H9 (cell line): Measurements from ENCODE around the gene CATSPERE. TPM values are rescaled to one million over a fixed set of nuclear protein-coding genes. Genes with fewer than 3 reads are reported as not detected.

Experiments used
- DNase-seq: peaks from one replicate; pipeline ENCODE4 v3.0.0-alpha.2; 2017
- H2AFZ ChIP-seq: one replicate; pipeline ENCODE4 v1.6.1; 2013; ENCODE audit warnings: mild to moderate bottlenecking, low read length, control low read depth, moderate library complexity
- H2AK5ac ChIP-seq: 2 replicates; pipeline ENCODE4 v1.6.1; 2013; ENCODE audit warnings: low read length, control low read depth, mixed read lengths; ENCODE audit not compliant: insufficient read length
- H2BK120ac ChIP-seq: one replicate; pipeline ENCODE4 v1.6.1; 2013; ENCODE audit warnings: low read depth, mild to moderate bottlenecking, low read length, control low read depth, inconsistent platforms; ENCODE audit not compliant: poor library complexity, severe bottlenecking
- H2BK12ac ChIP-seq: 2 replicates; pipeline ENCODE4 v1.6.1; 2013; ENCODE audit warnings: low read length, control low read depth, mixed read lengths, low read depth; ENCODE audit not compliant: insufficient read length
- H2BK15ac ChIP-seq: 2 replicates; pipeline ENCODE4 v1.6.1; 2013; ENCODE audit warnings: low read depth, low read length, control low read depth
- H2BK20ac ChIP-seq: one replicate; pipeline ENCODE4 v1.6.1; 2013; ENCODE audit warnings: low read depth, mild to moderate bottlenecking, low read length, control low read depth, inconsistent platforms; ENCODE audit not compliant: poor library complexity, severe bottlenecking
- H2BK5ac ChIP-seq: 2 replicates; pipeline ENCODE4 v1.6.1; 2013; ENCODE audit warnings: low read length, control low read depth, mixed read lengths; ENCODE audit not compliant: insufficient read length
- H3K14ac ChIP-seq: 2 replicates; pipeline ENCODE4 v1.6.1; 2013; ENCODE audit warnings: low read length, control low read depth; ENCODE audit not compliant: insufficient read depth
- H3K18ac ChIP-seq: 2 replicates; pipeline ENCODE4 v1.6.1; 2013; ENCODE audit warnings: low read depth, mild to moderate bottlenecking, mixed read lengths, low read length, control low read depth; ENCODE audit not compliant: insufficient read length
- H3K23ac ChIP-seq: 2 replicates; pipeline ENCODE4 v1.6.1; 2013; ENCODE audit warnings: low read length, control low read depth, mixed read lengths, low read depth; ENCODE audit not compliant: insufficient read length
- H3K23me2 ChIP-seq: 2 replicates; pipeline ENCODE4 v1.6.1; 2013; ENCODE audit warnings: low read depth, mild to moderate bottlenecking, mixed read lengths, low read length, control low read depth; ENCODE audit not compliant: insufficient read length, poor library complexity, severe bottlenecking
- H3K27ac ChIP-seq: 2 replicates; pipeline ENCODE4 v1.5.1; 2013; ENCODE audit warnings: low read length, control low read depth, mixed read lengths, low read depth; ENCODE audit not compliant: insufficient read length
- H3K27me3 ChIP-seq: 2 replicates; pipeline ENCODE4 v1.6.1; 2013; ENCODE audit warnings: low read length, control low read depth, inconsistent platforms; ENCODE audit not compliant: insufficient read depth
- H3K4ac ChIP-seq: 2 replicates; pipeline ENCODE4 v1.6.1; 2013; ENCODE audit warnings: low read depth, mild to moderate bottlenecking, control low read depth, inconsistent platforms, low read length, moderate library complexity
- H3K4me1 ChIP-seq: 2 replicates; pipeline ENCODE4 v1.6.1; 2013; ENCODE audit warnings: low read length, control low read depth, inconsistent platforms; ENCODE audit not compliant: insufficient read depth
- H3K4me2 ChIP-seq: 2 replicates; pipeline ENCODE4 v1.6.1; 2013; ENCODE audit warnings: low read length, control low read depth, mixed read lengths; ENCODE audit not compliant: insufficient read length, insufficient read depth
- H3K56ac ChIP-seq: 2 replicates; pipeline ENCODE4 v1.6.1; 2013; ENCODE audit warnings: low read depth, mild to moderate bottlenecking, mixed read lengths, low read length, control low read depth; ENCODE audit not compliant: insufficient read length
- H3K79me1 ChIP-seq: 2 replicates; pipeline ENCODE4 v1.6.1; 2013; ENCODE audit warnings: low read depth, mild to moderate bottlenecking, moderate library complexity, low read length, control low read depth, inconsistent platforms; ENCODE audit not compliant: insufficient read depth, poor library complexity, severe bottlenecking
- H3K79me2 ChIP-seq: 2 replicates; pipeline ENCODE4 v1.6.1; 2013; ENCODE audit warnings: low read length, control low read depth, inconsistent platforms; ENCODE audit not compliant: insufficient read depth
- H3K9ac ChIP-seq: 2 replicates; pipeline ENCODE4 v1.6.1; 2013; ENCODE audit warnings: low read length, control low read depth, mixed read lengths; ENCODE audit not compliant: insufficient read length; ENCODE audit errors: extremely low read depth
- H3K9me3 ChIP-seq: one replicate; pipeline ENCODE4 v1.6.1; 2013; ENCODE audit warnings: low read depth, low read length, inconsistent platforms; ENCODE audit not compliant: control insufficient read depth
- H3T11ph ChIP-seq: one replicate; pipeline ENCODE4 v1.6.1; 2013; ENCODE audit warnings: mild to moderate bottlenecking, low read length, control low read depth, inconsistent platforms
- H4K20me1 ChIP-seq: one replicate; pipeline ENCODE4 v1.6.1; 2013; ENCODE audit not compliant: control insufficient read depth, insufficient read length, insufficient read depth
- H4K5ac ChIP-seq: 2 replicates; pipeline ENCODE4 v1.6.1; 2013; ENCODE audit warnings: low read depth, mild to moderate bottlenecking, mixed read lengths, low read length, control low read depth; ENCODE audit not compliant: insufficient read length
- H4K8ac ChIP-seq: replicated peaks from 2 replicates; pipeline ENCODE4 v1.6.1; 2013; ENCODE audit warnings: low read length, control low read depth, mixed read lengths, low read depth; ENCODE audit not compliant: insufficient read length
- H4K91ac ChIP-seq: 2 replicates; pipeline ENCODE4 v1.6.1; 2013; ENCODE audit warnings: low read depth, mild to moderate bottlenecking, moderate library complexity, mixed read lengths, low read length, control low read depth; ENCODE audit not compliant: insufficient read length
- H3K27ac Mint-ChIP-seq, 3 experiments: 2 replicates in 2 of 3; 3 replicates in 1 of 3; pipeline ENCODE4 v1.8.0; 2020 to 2021; ENCODE audit warnings: mixed read lengths in 3 of 3, mild to moderate bottlenecking in 1 of 3, moderate library complexity in 1 of 3
- H3K27me3 Mint-ChIP-seq: 2 replicates; pipeline ENCODE4 v1.8.0; 2021; ENCODE audit warnings: low read depth, mild to moderate bottlenecking, moderate library complexity, mixed read lengths
- H3K36me3 Mint-ChIP-seq, 3 experiments: 2 replicates in 2 of 3; 3 replicates in 1 of 3; pipeline ENCODE4 v1.8.0; 2020 to 2021; ENCODE audit warnings: low read depth in 3 of 3, mixed read lengths in 3 of 3; ENCODE audit not compliant: insufficient read depth in 1 of 3
- H3K4me1 Mint-ChIP-seq, 2 experiments: 2 replicates each; pipeline ENCODE4 v1.8.0; 2020; ENCODE audit warnings: mixed read lengths in 2 of 2
- H3K4me3 Mint-ChIP-seq, 2 experiments: 2 replicates in 1 of 2; 3 replicates in 1 of 2; pipeline ENCODE4 v1.8.0; 2020 to 2021; ENCODE audit warnings: mild to moderate bottlenecking in 2 of 2, mixed read lengths in 2 of 2, moderate library complexity in 1 of 2
- H3K9me3 Mint-ChIP-seq, 2 experiments: 2 replicates in 1 of 2; 3 replicates in 1 of 2; pipeline ENCODE4 v1.8.0; 2020; ENCODE audit warnings: mild to moderate bottlenecking in 2 of 2, mixed read lengths in 2 of 2, moderate library complexity in 1 of 2
- WGBS: extraction: QIAGEN DNeasy Blood & Tissue Kit; methylation state at CpG from one replicate; pipeline ENCODE4 v1.1.7; 2013; ENCODE audit warnings: missing lambda C conversion rate, low lambda C conversion rate, mixed read lengths; ENCODE audit not compliant: insufficient read length; ENCODE audit errors: extremely low coverage; 5-methylcytosine and 5-hydroxymethylcytosine counted together
- total RNA-seq: library from RNA; stranded (reverse); gene quantifications from 2 replicates; pipeline ENCODE4 v1.2.1, GENCODE V29; 2021
- TF ChIP-seq, protein P1 (sequence below): fragments of 200-600 bp; sonication (generic); conservative IDR thresholded peaks from 3 replicates; pipeline ENCODE4 v1.8.0; 2021; ENCODE audit warnings: antibody characterized with exemption, mild to moderate bottlenecking

Gene CATSPERE
- total RNA-seq, 1 experiment from 2014 or later, result 0.31 TPM

DNA sequence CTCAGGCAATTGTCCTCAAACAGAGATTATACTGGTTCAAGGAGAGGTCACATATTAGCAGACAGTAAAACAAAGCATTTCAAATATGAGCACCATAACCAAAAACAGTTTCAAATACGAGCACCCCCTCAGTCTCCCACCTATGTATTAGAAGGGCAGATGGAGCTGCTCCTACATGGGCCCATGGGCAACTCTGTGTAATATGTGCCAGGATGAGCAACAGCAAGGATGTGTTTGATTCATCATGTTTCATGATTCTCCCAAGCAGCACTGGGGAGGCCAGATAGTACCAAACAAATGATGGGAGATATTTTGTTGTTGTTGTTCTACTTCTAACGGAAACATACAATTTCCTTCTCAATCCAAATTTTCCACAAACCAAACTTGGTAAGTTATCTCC, 18.2 kb upstream of the CATSPERE start:
- H3K27me3 Mint-ChIP-seq, result no peaks in the 10 kb centered on the region
- Histone ChIP-seq H3T11ph (no peak overlapping the region), H4K91ac (no peak overlapping the region), H3K79me1 (peaks cover 9% of the 10 kb centered on the region), H2BK120ac (no peak overlapping the region), H3K23me2 (no peaks in the 10 kb centered on the region), H2AK5ac (no peak overlapping the region), H4K20me1 (no peaks in the 10 kb centered on the region), H3K27me3 (no peaks in the 10 kb centered on the region), H3K27ac (no peak overlapping the region), H3K4ac (no peak overlapping the region), H3K9me3 (no peaks in the 10 kb centered on the region), H4K5ac (no peak overlapping the region), H3K79me2 (peaks cover 25% of the 10 kb centered on the region; the same call in 1 of the 2 replicates), H3K23ac (no peak overlapping the region), H3K18ac (no peak overlapping the region), H3K4me1 (peaks cover 13% of the 10 kb centered on the region; the same call in 1 of the 2 replicates), H4K8ac (no peak overlapping the region), H3K56ac (no peak overlapping the region), H2BK20ac (no peak overlapping the region), H3K14ac (no peak overlapping the region), H2BK12ac (no peak overlapping the region), H2BK15ac (no peak overlapping the region), H2BK5ac (no peak overlapping the region), H3K9ac (no peak overlapping the region), H2AFZ (no peak overlapping the region), H3K4me2 (no peak overlapping the region)
- H3K36me3 Mint-ChIP-seq, result peaks cover 4 to 8% (median 7%) of the 10 kb centered on the region in 3 experiments; a peak in 5 of 7 replicates
- no CpG with 5 or more reads among the region's 2 CpGs for WGBS
- H3K4me3 Mint-ChIP-seq, result no peak overlapping the region
- peaks cover 48 to 50% of the 10 kb centered on the region in 2 experiments for H3K4me1 Mint-ChIP-seq
- H3K27ac Mint-ChIP-seq, result no peak overlapping the region
- no peaks in the 10 kb centered on the region; a peak in 1 of 5 replicates for H3K9me3 Mint-ChIP-seq
- TF ChIP-seq, protein P1, sequence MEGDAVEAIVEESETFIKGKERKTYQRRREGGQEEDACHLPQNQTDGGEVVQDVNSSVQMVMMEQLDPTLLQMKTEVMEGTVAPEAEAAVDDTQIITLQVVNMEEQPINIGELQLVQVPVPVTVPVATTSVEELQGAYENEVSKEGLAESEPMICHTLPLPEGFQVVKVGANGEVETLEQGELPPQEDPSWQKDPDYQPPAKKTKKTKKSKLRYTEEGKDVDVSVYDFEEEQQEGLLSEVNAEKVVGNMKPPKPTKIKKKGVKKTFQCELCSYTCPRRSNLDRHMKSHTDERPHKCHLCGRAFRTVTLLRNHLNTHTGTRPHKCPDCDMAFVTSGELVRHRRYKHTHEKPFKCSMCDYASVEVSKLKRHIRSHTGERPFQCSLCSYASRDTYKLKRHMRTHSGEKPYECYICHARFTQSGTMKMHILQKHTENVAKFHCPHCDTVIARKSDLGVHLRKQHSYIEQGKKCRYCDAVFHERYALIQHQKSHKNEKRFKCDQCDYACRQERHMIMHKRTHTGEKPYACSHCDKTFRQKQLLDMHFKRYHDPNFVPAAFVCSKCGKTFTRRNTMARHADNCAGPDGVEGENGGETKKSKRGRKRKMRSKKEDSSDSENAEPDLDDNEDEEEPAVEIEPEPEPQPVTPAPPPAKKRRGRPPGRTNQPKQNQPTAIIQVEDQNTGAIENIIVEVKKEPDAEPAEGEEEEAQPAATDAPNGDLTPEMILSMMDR, result no peak
- no peak for DNase-seq
